Measurements from ENCODE around the gene AUTS2.

Gene AUTS2

GRCh38 chr7:70676243-70676642 lies 1078.0 kb downstream of the AUTS2 start:
- Histone ChIP-seq H3K27ac (no peak overlapping the region), H3K9me3 (ENCODE audit: severe bottlenecking) (no peaks in the 10 kb centered on the region), H3K27me3 (ENCODE audit: insufficient read depth, low read depth, severe bottlenecking) (no peaks in the 10 kb centered on the region), H3K36me3 (no peaks in the 10 kb centered on the region), H3K4me3 (ENCODE audit: low read depth, low read length) (no peak overlapping the region)
- TF ChIP-seq, protein P1, sequence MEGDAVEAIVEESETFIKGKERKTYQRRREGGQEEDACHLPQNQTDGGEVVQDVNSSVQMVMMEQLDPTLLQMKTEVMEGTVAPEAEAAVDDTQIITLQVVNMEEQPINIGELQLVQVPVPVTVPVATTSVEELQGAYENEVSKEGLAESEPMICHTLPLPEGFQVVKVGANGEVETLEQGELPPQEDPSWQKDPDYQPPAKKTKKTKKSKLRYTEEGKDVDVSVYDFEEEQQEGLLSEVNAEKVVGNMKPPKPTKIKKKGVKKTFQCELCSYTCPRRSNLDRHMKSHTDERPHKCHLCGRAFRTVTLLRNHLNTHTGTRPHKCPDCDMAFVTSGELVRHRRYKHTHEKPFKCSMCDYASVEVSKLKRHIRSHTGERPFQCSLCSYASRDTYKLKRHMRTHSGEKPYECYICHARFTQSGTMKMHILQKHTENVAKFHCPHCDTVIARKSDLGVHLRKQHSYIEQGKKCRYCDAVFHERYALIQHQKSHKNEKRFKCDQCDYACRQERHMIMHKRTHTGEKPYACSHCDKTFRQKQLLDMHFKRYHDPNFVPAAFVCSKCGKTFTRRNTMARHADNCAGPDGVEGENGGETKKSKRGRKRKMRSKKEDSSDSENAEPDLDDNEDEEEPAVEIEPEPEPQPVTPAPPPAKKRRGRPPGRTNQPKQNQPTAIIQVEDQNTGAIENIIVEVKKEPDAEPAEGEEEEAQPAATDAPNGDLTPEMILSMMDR (IDR thresholded peaks at IDR 0.05; ENCODE audit: low read depth, low read length), result no peak
- DNase-seq, result no peak

GRCh38 chr7:70678621-70679251 lies 1080.5 kb downstream of the AUTS2 start:
- TF ChIP-seq, protein P1 (IDR thresholded peaks at IDR 0.05; ENCODE audit: low read depth, low read length), result no peak
- no peak for DNase-seq
- H3K4me3 ChIP-seq (ENCODE audit: low read depth, low read length), result no peak overlapping the region
- no peak overlapping the region for H3K27ac ChIP-seq
- H3K9me3 ChIP-seq (ENCODE audit: severe bottlenecking), result no peaks in the 10 kb centered on the region
- no peaks in the 10 kb centered on the region for H3K27me3 ChIP-seq (ENCODE audit: insufficient read depth, low read depth, severe bottlenecking)
- H3K36me3 ChIP-seq, result no peaks in the 10 kb centered on the region

- Histone ChIP-seq H3K4me3 (ENCODE audit: low read depth, low read length) (no peak overlapping the region), H3K9me3 (ENCODE audit: severe bottlenecking) (no peaks in the 10 kb centered on the region), H3K36me3 (no peaks in the 10 kb centered on the region), H3K27ac (no peak overlapping the region), H3K27me3 (ENCODE audit: insufficient read depth, low read depth, severe bottlenecking) (no peaks in the 10 kb centered on the region)
- TF ChIP-seq, protein P1 (IDR thresholded peaks at IDR 0.05; ENCODE audit: low read depth, low read length), result no peak
- no peak for DNase-seq
These were observed 1081.4 kb downstream of the AUTS2 start for GRCh38 chr7:70679661-70680060.

GRCh38 chr7:70680306-70680705 lies 1082.0 kb downstream of the AUTS2 start:
- Histone ChIP-seq H3K4me3 (ENCODE audit: low read depth, low read length) (no peak overlapping the region), H3K9me3 (ENCODE audit: severe bottlenecking) (no peaks in the 10 kb centered on the region), H3K27ac (no peak overlapping the region), H3K27me3 (ENCODE audit: insufficient read depth, low read depth, severe bottlenecking) (no peaks in the 10 kb centered on the region), H3K36me3 (no peaks in the 10 kb centered on the region)
- TF ChIP-seq, protein P1 (IDR thresholded peaks at IDR 0.05; ENCODE audit: low read depth, low read length), result no peak
- no peak for DNase-seq

DNA sequence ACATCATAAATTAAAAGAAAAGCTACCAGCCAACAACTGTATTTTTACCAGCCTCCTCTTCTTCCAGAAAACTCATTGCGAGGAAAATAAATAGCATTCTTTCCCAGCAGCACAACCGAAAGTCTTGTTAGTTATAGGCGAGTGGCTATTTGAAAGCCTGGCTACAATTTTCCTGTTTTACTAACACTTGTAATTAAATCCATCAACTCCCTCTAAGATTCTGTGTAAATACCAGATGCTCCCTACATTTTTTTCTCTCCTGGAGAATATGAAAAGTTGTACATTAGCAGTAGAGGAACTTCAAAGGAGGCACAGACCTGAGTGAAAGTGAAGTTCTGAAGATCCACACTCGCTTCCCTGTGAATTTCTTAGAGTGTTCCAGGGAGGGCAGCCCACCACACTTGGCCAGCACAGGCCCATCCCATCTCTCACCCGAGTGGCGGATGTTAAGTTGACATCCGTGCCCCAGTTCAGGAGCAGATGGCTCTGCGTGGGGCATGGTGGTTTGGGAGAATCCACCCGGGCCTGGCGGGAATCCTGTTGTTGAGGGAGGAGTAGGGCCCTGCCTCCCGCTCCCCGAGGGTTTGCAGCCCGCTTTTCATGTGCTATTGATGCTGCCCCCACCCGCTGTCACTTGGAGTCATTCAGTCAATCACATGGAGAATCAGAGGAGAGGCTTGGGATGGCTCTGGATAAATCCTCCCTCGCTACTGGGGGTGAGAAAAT lies 1082.6 kb downstream of the AUTS2 start:
- Histone ChIP-seq H3K4me3 (ENCODE audit: low read depth, low read length) (no peak overlapping the region), H3K27me3 (ENCODE audit: insufficient read depth, low read depth, severe bottlenecking) (no peaks in the 10 kb centered on the region), H3K9me3 (ENCODE audit: severe bottlenecking) (no peaks in the 10 kb centered on the region), H3K36me3 (no peaks in the 10 kb centered on the region), H3K27ac (no peak overlapping the region)
- TF ChIP-seq, protein P1 (IDR thresholded peaks at IDR 0.05; ENCODE audit: low read depth, low read length), result no peak
- DNase-seq, result peak; percentile 35
